ENCODE measurements around the gene ARPC4.

GRCh38 chr3:9815986-9816385 lies 23.1 kb downstream of the ARPC4 start:
- no peak for TF ChIP-seq CTCF (IDR thresholded peaks at IDR 0.05; ENCODE audit: low read depth, low read length)
- TF ChIP-seq EZH2phosphoT487 (IDR thresholded peaks at IDR 0.05; ENCODE audit: low read depth) = no peak

All from OCI-LY3 (cell line).